ENCODE data around the gene CES5A.

GRCh38 chr16:55839115-55839514 lies 36.1 kb downstream of the CES5A start:
- TF ChIP-seq CTCF (IDR thresholded peaks at IDR 0.05): no peak
- no peak for TF ChIP-seq POLR2A (IDR thresholded peaks at IDR 0.05)
